Loucy (cell line): Measurements from ENCODE around the gene LDLRAD4.

Experiments used
- CTCF ChIP-seq: fragments of 200-600 bp; sonication (generic); conservative IDR thresholded peaks from 2 replicates; pipeline ENCODE4 v1.5.1; 2014; ENCODE audit warnings: mild to moderate bottlenecking, antibody characterized with exemption, low read length
- EZH2phosphoT487 ChIP-seq: fragments of 200-600 bp; IDR thresholded peaks from 2 replicates; pipeline ENCODE4 v1.6.1; 2018; ENCODE audit warnings: antibody characterized with exemption, mild to moderate bottlenecking, moderate library complexity, borderline replicate concordance

- TF ChIP-seq CTCF = no peak
- TF ChIP-seq EZH2phosphoT487 = no peak
These were observed 17.9 kb downstream of the LDLRAD4 start for GRCh38 chr18:13236411-13236810.
